K562 (cell line): ENCODE measurements around the gene ZNF490. TPM values are rescaled to one million over a fixed set of nuclear protein-coding genes. Genes with fewer than 3 reads are reported as not detected.
A peak's percentile ranks its signal among the peaks of the same experiment; 100 is the strongest.

Experiments
- ATAC-seq: fragments of 200-7000 bp; cut with Tn5 transposase; 3 replicates; pipeline ENCODE4 v1.9.1; 2020; ENCODE audit warnings: moderate library complexity
- BruUV-seq: library from RNA; stranded (reverse); fragments of 400-500 nt; replicated peaks from 2 replicates; lab custom pipeline; 2021; lab: Mats Ljungman, UMichigan
- CTCF ChIA-PET: fragments of 300-600 bp; formaldehyde crosslinking; extraction: SDS; loops from one replicate; lab custom pipeline; 2021; ENCODE audit warnings: low intra/inter-chr PET ratio; lab: Yijun Ruan, JAX
- POLR2A ChIA-PET: fragments of 300-600, 350-650 bp; sonication (Branson Sonifier 250); formaldehyde crosslinking; extraction: SDS; loops from one replicate; lab custom pipeline; 2021; ENCODE audit warnings: antibody characterized with exemption, inconsistent platforms; lab: Yijun Ruan, JAX
- DNase-seq, 4 experiments: peaks; one replicate each; pipeline versions ENCODE4 v3.0.0 to v3.0.0-alpha.2; 2011 to 2018; ENCODE audit warnings: low spot score in 3 of 4, mixed read lengths in 3 of 4; ENCODE audit errors: extremely low read depth in 1 of 4
- FAIRE-seq: peaks from 2 replicates; lab custom pipeline; 2011; peaks lifted over from hg19 to GRCh38; lab: Jason Lieb, UNC
- H2AFZ ChIP-seq: 2 replicates; pipeline ENCODE4 v1.6.0; 2011; ENCODE audit warnings: low read depth, low read length, control low read depth, inconsistent platforms
- H3K27ac ChIP-seq: fragments of 200-600 bp; 3 replicates; pipeline ENCODE4 v1.8.0; 2011; ENCODE audit warnings: low read depth, mild to moderate bottlenecking, control low read depth, inconsistent platforms, low read length, moderate library complexity, mixed read lengths; ENCODE audit errors: extremely low read depth
- H3K27me3 ChIP-seq, 2 experiments: fragments of 300-600 bp in 1 of 2; 2 replicates in 1 of 2; 3 replicates in 1 of 2; pipeline versions ENCODE4 v1.6.0 to v1.8.0; 2011; ENCODE audit warnings: inconsistent platforms in 2 of 2, low read length in 2 of 2, mild to moderate bottlenecking in 1 of 2, mixed read lengths in 1 of 2, moderate library complexity in 1 of 2; ENCODE audit not compliant: control insufficient read depth in 2 of 2, insufficient read depth in 2 of 2
- H3K36me3 ChIP-seq: fragments of 300-600 bp; 3 replicates; pipeline ENCODE4 v1.8.0; 2011; ENCODE audit warnings: mild to moderate bottlenecking, low read length, inconsistent platforms; ENCODE audit not compliant: control insufficient read depth, insufficient read depth
- H3K4me1 ChIP-seq, 2 experiments: fragments of 200-600 bp in 1 of 2; replicated peaks in 1 of 2; 2 replicates in 1 of 2; 3 replicates in 1 of 2; pipeline versions ENCODE4 v1.5.1 to v1.8.0; 2011; ENCODE audit warnings: inconsistent platforms in 2 of 2, low read length in 2 of 2, mild to moderate bottlenecking in 1 of 2, mixed read lengths in 1 of 2, moderate library complexity in 1 of 2; ENCODE audit not compliant: control insufficient read depth in 2 of 2, insufficient read depth in 2 of 2
- H3K4me2 ChIP-seq: 2 replicates; pipeline ENCODE4 v1.6.1; 2011; ENCODE audit warnings: low read length, control low read depth, inconsistent platforms, mixed read lengths; ENCODE audit not compliant: insufficient read depth
- H3K4me3 ChIP-seq: fragments of 200-600 bp; sonication (generic), shearing (Covaris generic); 2 replicates; pipeline ENCODE4 v1.5.1; 2016; ENCODE audit warnings: control low read depth, inconsistent platforms
- H3K79me2 ChIP-seq: fragments of 200-600 bp; 3 replicates; pipeline ENCODE4 v1.8.0; 2011; ENCODE audit warnings: low read length, inconsistent platforms; ENCODE audit not compliant: control insufficient read depth, insufficient read depth
- H3K9ac ChIP-seq, 2 experiments: 2 replicates each; pipeline versions ENCODE4 v1.6.0 to v1.6.1; 2011; ENCODE audit warnings: low read depth in 2 of 2, low read length in 2 of 2, control low read depth in 1 of 2, inconsistent platforms in 1 of 2, mild to moderate bottlenecking in 1 of 2, mixed read lengths in 1 of 2; ENCODE audit not compliant: insufficient read depth in 1 of 2
- H3K9me1 ChIP-seq: one replicate; pipeline ENCODE4 v1.6.0; 2011; ENCODE audit warnings: inconsistent platforms, mild to moderate bottlenecking, low read length, moderate library complexity; ENCODE audit not compliant: control insufficient read depth, insufficient read depth
- H3K9me3 ChIP-seq: replicated peaks from 2 replicates; pipeline ENCODE4 v1.5.1; 2011; ENCODE audit warnings: low read depth, low read length, inconsistent platforms; ENCODE audit not compliant: control insufficient read depth, insufficient read depth
- H4K20me1 ChIP-seq: replicated peaks from 2 replicates; pipeline ENCODE4 v1.6.1; 2011; ENCODE audit warnings: low read length, inconsistent platforms, mixed read lengths; ENCODE audit not compliant: control insufficient read depth, insufficient read depth
- TARDBP ChIP-seq: fragments of 450-650 bp; IDR thresholded peaks from 2 replicates; pipeline ENCODE4 v1.6.1; 2016
- ZBTB33 ChIP-seq: sonication (generic); formaldehyde crosslinking; IDR thresholded peaks from 2 replicates; pipeline ENCODE4 v1.8.1; 2023; ENCODE audit warnings: mild to moderate bottlenecking, missing genetic modification reagents
- WGBS: fragments of 100-300 bp; shearing (Covaris generic); methylation state at CpG from one replicate; pipeline ENCODE4 v1.1.6; 2016; ENCODE audit warnings: low coverage, mixed read lengths; ENCODE audit not compliant: insufficient coverage; ENCODE audit errors: missing lambda C conversion rate; 5-methylcytosine and 5-hydroxymethylcytosine counted together
- in situ Hi-C: fragments of 300-500 bp; cut with MboI; formaldehyde crosslinking; loops from 4 replicates; pipeline ENCODE4 v1.15.0; 2018; ENCODE audit warnings: inconsistent platforms, mixed read lengths
- intact Hi-C: fragments of 100-400 bp; cut with micrococcal nuclease; formaldehyde crosslinking; loops from 2 replicates; pipeline ENCODE4 v1.14.2; 2022
- polyA plus RNA-seq, 8 experiments: library from polyadenylated mRNA; depleted of rRNA in 4 of 8; stranded (reverse) in 5 of 8; unstranded in 3 of 8; fragments of >200 nt; fragmentation: Nextera tagmentation in 2 of 8; fragmentation: Illumina TruSeq in 1 of 8; extraction: Ambion mirVana in 2 of 8; extraction: Trizol in 1 of 8; gene quantifications; 2 replicates each; pipeline versions ENCODE4 v1.2.1 to v1.2.3, GENCODE V29; 2011 to 2014; ENCODE audit warnings: inconsistent platforms in 1 of 8, missing spikeins in 1 of 8
- total RNA-seq, 7 experiments: library from RNA; depleted of rRNA in 6 of 7; stranded (reverse); fragments of >200 nt in 6 of 7; fragmentation: Illumina TruSeq in 2 of 7; extraction: Trizol in 2 of 7; gene quantifications; 2 replicates each; pipeline versions ENCODE4 v1.2.1 to v1.2.3, GENCODE V29; 2011 to 2021; ENCODE audit warnings: low replicate concordance in 1 of 7

ZNF490 gene
- total and polyA plus RNA-seq, 9 of the 15 experiments (the other 6 are each of a cell fraction or from before 2014, with no cell fraction given), result 0.90 to 8.3 (median 4.4) TPM

- intact Hi-C loops, result no loop called here
- WGBS, result 93% methylated on average over 30 of the region's 39 CpGs
- H3K36me3 ChIP-seq, result no peaks in the 10 kb centered on the region
- no peak overlapping the region for H2AFZ ChIP-seq
- H3K4me2 ChIP-seq, result no peak overlapping the region
- peaks cover 2% of the 10 kb centered on the region; the same call in 1 of the 2 replicates for H3K9me3 ChIP-seq
- ATAC-seq (no peak), DNase-seq (no peak), FAIRE-seq (no peak)
- ChIA-PET POLR2A (no interaction called here), CTCF (no interaction called here)
- H3K4me1 ChIP-seq, result peaks cover 6 to 9% of the 10 kb centered on the region in 2 experiments
- in situ Hi-C loops, result no loop called here
- no TSS peak for BruUV-seq
- no peak overlapping the region for H3K4me3 ChIP-seq
- H3K27ac ChIP-seq, result no peak overlapping the region
- peaks cover 6% of the 10 kb centered on the region for H3K79me2 ChIP-seq
- TF ChIP-seq ZBTB33 (CRISPR knock-in tag), result peak; percentile 97
- TF ChIP-seq TARDBP, result no peak
- no peaks in the 10 kb centered on the region for H3K9me1 ChIP-seq
- H4K20me1 ChIP-seq, result no peaks in the 10 kb centered on the region
- no peaks in the 10 kb centered on the region for H3K27me3 ChIP-seq
- no peak overlapping the region for H3K9ac ChIP-seq
Measured at GRCh38 chr19:12555456-12555930, 55.1 kb downstream of the ZNF490 start.
